ENCODE measurements around the gene DPYSL5.

DPYSL5 gene

GRCh38 chr2:26845021-26845420 lies 2.9 kb upstream of the DPYSL5 start:
- no peak for DNase-seq

- peak in 55 of 58 donors; percentile 23 to 84 (median 68) for DNase-seq
Measured at GRCh38 chr2:26846334-26847306, 1.3 kb upstream of the DPYSL5 start.

GRCh38 chr2:26847307-26847654 lies 651 bp upstream of the DPYSL5 start:
- peak in 8 of 58 donors; percentile 17 to 47 (median 33) for DNase-seq

DNA sequence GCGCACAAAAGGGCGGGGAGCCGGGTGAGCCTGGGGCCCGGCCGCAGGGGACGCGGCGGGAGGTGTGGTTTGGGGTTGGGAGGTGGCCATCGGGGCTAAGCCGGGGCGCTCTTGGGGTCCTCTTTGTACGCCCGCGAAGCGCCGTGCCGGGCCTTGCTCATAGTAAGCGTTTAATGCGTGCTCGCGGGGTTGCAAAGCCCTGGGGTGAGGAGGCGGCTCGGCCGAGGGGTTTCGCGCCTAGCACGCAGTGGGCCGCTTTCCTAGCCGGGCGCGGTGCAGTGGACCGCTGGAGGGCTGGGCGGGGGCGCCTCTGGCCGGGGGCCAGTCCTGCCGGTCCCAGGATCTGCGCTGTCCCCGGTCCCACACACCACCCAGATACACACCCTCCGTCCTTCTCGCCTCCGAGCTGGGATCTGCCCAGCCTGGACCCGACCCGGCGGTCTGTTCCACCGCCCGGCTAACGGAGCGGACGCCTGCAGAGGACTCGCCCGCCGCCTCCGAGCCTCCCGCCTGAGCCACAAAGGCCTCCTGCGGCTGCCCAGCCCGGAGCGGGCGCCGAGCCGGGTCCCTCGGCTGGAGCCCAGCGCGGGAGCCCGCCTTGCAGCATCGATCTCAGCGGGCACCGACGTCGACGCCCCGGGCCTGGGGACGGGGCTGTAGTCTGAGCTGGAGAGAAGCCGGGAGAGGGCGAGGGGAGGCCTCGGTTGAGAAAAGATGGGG lies 564 bp downstream of the DPYSL5 start:
- DNase-seq = peak in 13 of 58 donors; percentile 32 to 66 (median 55)

DNA sequence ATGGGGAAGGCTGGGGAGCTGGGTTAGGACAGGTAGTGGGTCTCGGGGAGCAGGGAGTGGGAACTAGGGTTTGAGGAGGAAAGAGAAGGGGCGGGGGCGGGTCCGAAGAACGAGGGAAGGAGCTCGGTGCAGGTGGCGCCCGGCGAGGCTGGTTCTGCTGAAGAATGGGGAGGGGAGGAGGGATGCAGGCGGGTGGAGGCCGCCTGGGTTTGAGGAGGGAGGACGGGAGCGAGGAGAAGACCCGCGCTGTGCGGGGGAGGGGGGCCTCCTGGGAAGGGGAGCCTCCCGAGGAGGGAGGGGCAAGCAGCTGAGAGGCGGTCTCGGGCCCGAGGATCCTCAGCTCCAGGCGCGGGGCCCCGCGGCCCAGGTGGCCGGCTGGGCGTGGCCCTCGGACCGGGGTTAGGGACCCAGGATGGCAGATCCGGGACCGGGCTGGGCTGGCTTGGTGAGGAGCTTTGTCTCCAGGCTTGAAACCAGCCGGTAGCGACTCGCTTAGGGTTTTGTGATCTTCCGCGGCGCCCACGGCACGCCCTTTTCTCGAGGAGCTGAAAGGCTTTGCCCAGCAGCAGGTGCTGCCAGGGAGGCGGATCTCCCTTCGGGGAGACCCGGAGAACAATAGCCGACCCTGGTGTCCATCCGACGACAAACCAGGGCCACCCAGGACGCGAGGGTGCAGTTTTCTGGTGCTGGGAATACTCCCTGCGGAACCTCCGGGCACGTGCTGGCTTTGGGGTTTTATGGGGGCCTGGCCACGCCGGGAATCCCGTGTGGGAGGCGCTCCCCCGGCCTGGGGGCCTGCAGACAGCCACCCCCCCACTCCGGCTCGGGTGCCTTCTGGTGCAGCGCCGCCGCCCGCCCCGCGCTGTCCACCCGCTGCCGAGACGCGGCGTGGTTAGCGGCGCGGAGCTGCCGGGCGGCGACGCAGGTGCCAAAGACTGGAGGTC lies 1.4 kb downstream of the DPYSL5 start:
- DNase-seq = peak in 16 of 58 donors; percentile 14 to 57 (median 38)

DNA sequence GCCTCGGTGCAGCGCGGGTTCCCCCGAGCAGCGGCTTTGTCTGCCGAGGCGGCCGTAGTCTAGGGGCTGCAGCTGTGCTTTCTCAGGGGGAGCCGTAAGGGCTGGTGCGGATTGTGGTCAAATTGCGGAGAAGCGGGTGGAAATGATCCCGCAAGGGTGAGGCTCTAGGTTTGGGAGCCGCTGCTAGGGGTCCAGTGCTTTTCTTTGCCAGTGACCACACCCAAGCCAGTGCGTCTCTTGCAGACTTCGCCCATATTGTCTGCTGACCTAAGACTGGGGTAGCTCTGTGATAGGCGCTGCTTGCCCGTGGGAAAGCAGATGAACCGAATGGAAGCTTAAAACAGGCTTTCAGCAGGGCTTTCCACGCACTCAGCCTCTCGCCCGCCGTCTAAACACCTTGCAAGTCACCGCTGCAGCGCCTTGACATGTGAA lies 2.1 kb downstream of the DPYSL5 start:
- peak in 3 of 58 donors; percentile 34 to 43 (median 34) for DNase-seq

GRCh38 chr2:26850505-26850904 lies 2.6 kb downstream of the DPYSL5 start:
- peak in 2 of 58 donors; percentile 15 to 25 for DNase-seq

GRCh38 chr2:26852405-26853306 lies 4.7 kb downstream of the DPYSL5 start:
- peak in 7 of 58 donors; percentile 7 to 40 (median 23) for DNase-seq

DNA sequence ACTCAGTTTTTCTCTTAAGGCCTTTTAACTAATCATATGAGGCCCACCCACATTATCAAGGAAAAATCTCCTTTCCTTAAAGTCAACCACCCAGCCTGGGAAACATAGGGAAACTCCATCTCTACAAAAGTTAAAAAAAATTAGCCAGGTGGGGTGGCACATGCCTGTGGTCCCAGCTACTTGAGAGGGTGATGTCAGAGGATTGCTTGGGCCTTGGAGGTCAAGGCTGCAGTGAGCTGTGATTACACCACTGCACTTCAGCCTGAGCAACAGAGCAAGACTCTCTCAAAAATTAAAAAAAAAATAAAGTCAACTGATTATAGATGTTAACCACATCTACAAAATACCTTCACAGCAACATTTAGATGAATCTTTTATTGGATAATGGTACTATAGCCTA lies 5.8 kb downstream of the DPYSL5 start:
- DNase-seq = no peak

- DNase-seq = no peak
Measured at GRCh38 chr2:26854283-26854827, 6.4 kb downstream of the DPYSL5 start.

- no peak for DNase-seq
Measured at GRCh38 chr2:26855466-26855865, 7.5 kb downstream of the DPYSL5 start.

DNA sequence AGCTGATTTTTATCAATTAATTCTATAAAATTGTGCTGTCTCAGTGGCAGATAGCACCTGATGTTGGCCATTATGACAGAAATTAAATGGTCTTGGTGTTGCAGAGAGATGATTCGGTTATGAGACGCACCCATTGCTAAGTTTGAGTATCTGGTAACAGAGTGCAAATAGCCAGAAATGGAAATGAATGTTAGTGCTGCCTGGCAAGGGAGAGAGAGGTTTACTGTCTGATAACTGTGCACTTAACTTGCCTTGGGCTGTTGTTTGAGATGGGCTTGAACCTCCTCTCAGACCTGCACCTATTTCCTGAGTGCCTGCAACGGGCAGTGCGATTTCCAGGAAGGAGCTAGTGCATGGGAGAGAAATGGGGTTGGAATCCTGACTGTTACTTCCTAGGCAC lies 11.7 kb downstream of the DPYSL5 start:
- no peak for DNase-seq

DNA sequence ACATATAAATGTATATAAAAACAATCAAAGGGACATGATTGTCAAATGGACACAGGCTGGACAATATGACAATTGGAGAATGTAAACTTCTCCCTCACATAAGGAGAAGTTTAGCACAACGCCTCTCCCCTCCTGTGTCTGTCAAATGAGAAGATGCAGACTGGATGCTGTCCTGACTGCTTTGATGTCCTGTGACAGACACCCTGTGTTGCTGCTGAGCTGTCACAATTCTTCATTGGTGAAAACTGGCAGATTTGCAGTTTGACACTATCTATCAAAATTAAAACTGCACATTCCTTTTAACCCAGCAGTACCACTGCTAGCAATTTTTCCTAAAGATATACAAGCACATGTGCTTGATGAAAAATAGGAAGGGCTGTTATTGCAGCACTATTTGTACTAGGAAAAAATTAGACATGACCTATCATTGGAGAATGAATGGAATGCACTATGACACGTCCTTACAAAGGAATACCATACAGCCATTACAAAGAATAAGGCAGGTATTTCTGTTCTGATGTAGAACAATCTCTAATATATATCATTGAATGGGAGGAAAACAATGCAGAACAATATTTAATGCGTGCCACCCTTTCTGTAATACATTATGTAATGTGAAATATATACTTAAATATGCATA lies 12.4 kb downstream of the DPYSL5 start:
- no peak for DNase-seq

DNA sequence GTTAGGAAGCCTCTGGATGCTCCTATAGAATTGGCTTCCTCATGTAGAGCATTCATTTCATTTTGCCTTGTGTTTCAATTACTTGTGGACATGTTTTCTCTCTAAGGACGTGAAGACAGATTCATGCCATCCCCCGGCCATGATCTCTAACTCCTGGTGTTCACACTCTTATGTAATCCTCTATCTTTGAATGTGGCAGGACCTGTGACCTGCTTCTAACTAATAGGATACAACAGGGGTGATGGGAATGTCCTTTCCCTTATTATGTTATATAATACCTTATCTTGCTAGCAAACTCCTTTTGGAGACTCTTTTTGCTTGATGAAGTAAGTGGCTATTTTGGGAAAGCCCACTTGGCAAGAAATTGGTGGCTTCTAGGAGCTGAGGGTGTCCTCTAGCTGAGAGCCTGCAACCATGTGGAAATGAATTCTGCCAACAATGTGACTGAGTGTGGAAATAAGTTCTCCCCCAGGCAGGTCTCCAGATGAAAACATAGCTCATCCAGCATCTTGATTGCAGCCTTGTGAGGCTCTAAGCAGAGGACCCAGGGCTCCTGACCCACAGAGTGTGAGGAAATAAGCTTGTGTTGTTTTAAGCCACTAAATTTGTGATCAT lies 13.8 kb downstream of the DPYSL5 start:
- peak in 3 of 58 donors; percentile 13 to 59 (median 34) for DNase-seq

DNA sequence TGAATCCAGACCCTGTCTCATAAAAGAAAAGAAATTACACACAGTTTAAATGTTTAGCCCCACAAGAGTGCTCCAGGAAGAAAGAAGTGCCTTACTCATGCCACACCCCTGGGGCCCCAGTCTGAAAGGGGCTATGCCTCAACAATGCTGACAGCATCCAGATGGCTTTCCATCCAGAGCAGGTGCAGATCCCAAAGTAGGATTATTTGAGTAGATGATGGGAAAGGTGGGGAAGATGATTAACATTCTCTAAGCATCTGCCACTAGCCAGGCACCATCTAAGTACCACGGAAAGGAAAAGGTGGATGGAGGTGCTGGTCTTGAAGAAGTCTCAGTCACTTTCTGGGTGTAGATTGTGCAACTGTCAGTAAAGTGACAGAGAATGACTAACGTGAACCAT lies 16.3 kb downstream of the DPYSL5 start:
- DNase-seq = no peak

GRCh38 chr2:26864646-26865045 lies 16.7 kb downstream of the DPYSL5 start:
- DNase-seq = peak in 2 of 58 donors; percentile 11 to 29

- no peak for DNase-seq
Measured at GRCh38 chr2:26870585-26871095, 22.7 kb downstream of the DPYSL5 start.

- peak in 2 of 58 donors; percentile 19 to 23 for DNase-seq
Measured at GRCh38 chr2:26873286-26873983, 25.5 kb downstream of the DPYSL5 start.
